Hepatocyte (in vitro differentiated cells): ENCODE measurements around the gene DNMT3B. TPM values are rescaled to one million over a fixed set of nuclear protein-coding genes. Genes with fewer than 3 reads are reported as not detected.

Experiments used
- DNase-seq: peaks from one replicate; pipeline ENCODE4 v3.0.0-alpha.2; 2016; ENCODE audit warnings: low spot score
- H2AFZ ChIP-seq: fragments of 200-600 bp; sonication (generic); 2 replicates; pipeline ENCODE4 v1.6.0; 2016; ENCODE audit warnings: antibody characterized with exemption, mild to moderate bottlenecking
- H3K27ac ChIP-seq: fragments of 200-600 bp; sonication (generic); 2 replicates; pipeline ENCODE4 v1.5.1; 2016; ENCODE audit warnings: mild to moderate bottlenecking
- H3K27me3 ChIP-seq: fragments of 200-600 bp; sonication (generic); 2 replicates; pipeline ENCODE4 v1.6.1; 2016
- H3K36me3 ChIP-seq: fragments of 200-600 bp; sonication (generic); replicated peaks from 2 replicates; pipeline ENCODE4 v1.5.1; 2016; ENCODE audit warnings: low read depth; ENCODE audit not compliant: insufficient read depth
- H3K4me1 ChIP-seq: fragments of 200-600 bp; sonication (generic); 2 replicates; pipeline ENCODE4 v1.5.1; 2016; ENCODE audit warnings: mild to moderate bottlenecking, moderate library complexity; ENCODE audit not compliant: insufficient read depth
- H3K4me2 ChIP-seq: fragments of 200-600 bp; sonication (generic); 2 replicates; pipeline ENCODE4 v1.6.0; 2016
- H3K4me3 ChIP-seq: fragments of 200-600 bp; sonication (generic); 2 replicates; pipeline ENCODE4 v1.5.1; 2016; ENCODE audit warnings: mild to moderate bottlenecking
- H3K79me2 ChIP-seq: fragments of 200-600 bp; sonication (generic); 2 replicates; pipeline ENCODE4 v1.6.0; 2017; ENCODE audit warnings: mild to moderate bottlenecking
- H3K9me2 ChIP-seq: fragments of 200-600 bp; sonication (generic); replicated peaks from 2 replicates; pipeline ENCODE4 v1.6.0; 2017; ENCODE audit warnings: mild to moderate bottlenecking; ENCODE audit not compliant: insufficient read depth
- H3K9me3 ChIP-seq: fragments of 200-600 bp; sonication (generic); 2 replicates; pipeline ENCODE4 v1.5.1; 2016; ENCODE audit warnings: low read depth, mild to moderate bottlenecking
- H4K20me1 ChIP-seq: fragments of 200-600 bp; sonication (generic); 2 replicates; pipeline ENCODE4 v1.6.0; 2016; ENCODE audit warnings: mild to moderate bottlenecking; ENCODE audit not compliant: insufficient read depth, poor library complexity, severe bottlenecking
- CTCF ChIP-seq: fragments of 200-600 bp; sonication (generic); IDR thresholded peaks from 2 replicates; pipeline ENCODE4 v1.5.1; 2016; ENCODE audit warnings: antibody characterized with exemption, mild to moderate bottlenecking; ENCODE audit not compliant: poor library complexity
- EZH2 ChIP-seq: fragments of 200-600 bp; sonication (generic); IDR thresholded peaks from 2 replicates; pipeline ENCODE4 v1.6.1; 2016; ENCODE audit warnings: antibody characterized with exemption, mild to moderate bottlenecking, borderline replicate concordance
- EZH2phosphoT487 ChIP-seq: fragments of 200-600 bp; sonication (generic); IDR thresholded peaks from one replicate; pipeline ENCODE4 v1.6.1; 2018; ENCODE audit warnings: antibody characterized with exemption, mild to moderate bottlenecking, low read depth, moderate library complexity; ENCODE audit not compliant: unreplicated experiment, severe bottlenecking
- WGBS: methylation state at CpG from one replicate; pipeline ENCODE4 v1.1.6; 2016; ENCODE audit warnings: low lambda C conversion rate; ENCODE audit errors: missing lambda C conversion rate; 5-methylcytosine and 5-hydroxymethylcytosine counted together
- polyA plus RNA-seq: library from polyadenylated mRNA; unstranded; fragments of >200 nt; fragmentation: Nextera tagmentation; extraction: Ambion mirVana; gene quantifications from 2 replicates; pipeline ENCODE4 v1.2.1, GENCODE V29; 2016
- total RNA-seq: library from RNA; depleted of rRNA; stranded (reverse); fragments of >200 nt; gene quantifications from 2 replicates; pipeline ENCODE4 v1.2.3, GENCODE V29; 2014

Gene DNMT3B
- total and polyA plus RNA-seq, 2 experiments from 2014 or later = 4.3 to 5.2 TPM

- no peak overlapping the region for H3K4me3 ChIP-seq
- H3K36me3 ChIP-seq = no peaks in the 10 kb centered on the region
- no peaks in the 10 kb centered on the region for H3K9me3 ChIP-seq
- no peak overlapping the region for H3K27ac ChIP-seq
- no peak overlapping the region for H2AFZ ChIP-seq
- TF ChIP-seq EZH2phosphoT487 (no peak), CTCF (peak; percentile 100)
- H3K9me2 ChIP-seq = no peaks in the 10 kb centered on the region
- H3K4me2 ChIP-seq = no peak overlapping the region
- H4K20me1 ChIP-seq = no peaks in the 10 kb centered on the region
- DNase-seq = peak; percentile 91
- H3K79me2 ChIP-seq = no peaks in the 10 kb centered on the region
- 81% methylated on average over 6 of the region's 6 CpGs for WGBS
- peaks cover 10% of the 10 kb centered on the region for H3K4me1 ChIP-seq
- no peaks in the 10 kb centered on the region for H3K27me3 ChIP-seq
These were observed 27.9 kb downstream of the DNMT3B start for GRCh38 chr20:32789896-32790750.

GRCh38 chr20:32790751-32791057 is 28.5 kb downstream of the DNMT3B start:
- Histone ChIP-seq H3K9me3 (no peaks in the 10 kb centered on the region), H4K20me1 (no peaks in the 10 kb centered on the region), H3K36me3 (no peaks in the 10 kb centered on the region), H3K9me2 (no peaks in the 10 kb centered on the region), H3K4me1 (peaks cover 10% of the 10 kb centered on the region), H3K27ac (no peak overlapping the region), H3K4me3 (no peak overlapping the region), H3K27me3 (no peaks in the 10 kb centered on the region), H2AFZ (no peak overlapping the region), H3K4me2 (no peak overlapping the region), H3K79me2 (no peaks in the 10 kb centered on the region)
- no peak for TF ChIP-seq EZH2
- TF ChIP-seq CTCF = no peak
- no peak for TF ChIP-seq EZH2phosphoT487
- WGBS = 96% methylated on average over 3 of the region's 3 CpGs
- DNase-seq = no peak

GRCh38 chr20:32792316-32792715 is 30.1 kb downstream of the DNMT3B start:
- Histone ChIP-seq H3K4me3 (no peak overlapping the region), H4K20me1 (no peaks in the 10 kb centered on the region), H3K27ac (no peak overlapping the region), H3K36me3 (no peaks in the 10 kb centered on the region), H3K9me2 (no peaks in the 10 kb centered on the region), H2AFZ (no peak overlapping the region), H3K4me2 (no peak overlapping the region), H3K9me3 (no peaks in the 10 kb centered on the region), H3K27me3 (no peaks in the 10 kb centered on the region), H3K4me1 (peaks cover 10% of the 10 kb centered on the region), H3K79me2 (no peaks in the 10 kb centered on the region)
- peak; percentile 58 for DNase-seq
- 72% methylated on average over 3 of the region's 3 CpGs for WGBS
- no peak for TF ChIP-seq CTCF
- TF ChIP-seq EZH2phosphoT487 = no peak
- TF ChIP-seq EZH2 = no peak
